ENCODE data around the gene FCRL5. TPM values are rescaled to one million over a fixed set of nuclear protein-coding genes. Genes with fewer than 3 reads are reported as not detected.
A peak's percentile ranks its signal among the peaks of the same experiment; 100 is the strongest.

FCRL5 gene
- total RNA-seq, 1 donor from 2014 or later: 0.72 TPM

- no peak for ATAC-seq
Observed at GRCh38 chr1:157523774-157524493, 28.4 kb downstream of the FCRL5 start.

- no peak for ATAC-seq
Observed at GRCh38 chr1:157521056-157521455, 31.3 kb downstream of the FCRL5 start.

- no peak for ATAC-seq
Observed at GRCh38 chr1:157520386-157520935, 31.9 kb downstream of the FCRL5 start.

- ATAC-seq: no peak
Observed at GRCh38 chr1:157519451-157519850, 32.9 kb downstream of the FCRL5 start.

- no peak for ATAC-seq
Observed at GRCh38 chr1:157517016-157517415, 35.3 kb downstream of the FCRL5 start.

GRCh38 chr1:157515709-157516108, 36.6 kb downstream of the FCRL5 start:
- no peak for ATAC-seq

GRCh38 chr1:157515141-157515540, 37.2 kb downstream of the FCRL5 start:
- no peak for ATAC-seq

- no peak for ATAC-seq
Observed at GRCh38 chr1:157512036-157512969, 40.0 kb downstream of the FCRL5 start.

- ATAC-seq: no peak
Observed at GRCh38 chr1:157509546-157510232, 42.6 kb downstream of the FCRL5 start.

GRCh38 chr1:157505481-157506272, 46.6 kb downstream of the FCRL5 start:
- ATAC-seq: peak; percentile 77

- no peak for ATAC-seq
Observed at GRCh38 chr1:157504646-157505045, 47.7 kb downstream of the FCRL5 start.

GRCh38 chr1:157499521-157499920, 52.8 kb downstream of the FCRL5 start:
- no peak for ATAC-seq

GRCh38 chr1:157498736-157499090, 53.6 kb downstream of the FCRL5 start:
- ATAC-seq: no peak

- no peak for ATAC-seq
Observed at GRCh38 chr1:157497987-157498735, 54.2 kb downstream of the FCRL5 start.

- ATAC-seq: no peak
Observed at GRCh38 chr1:157497284-157497683, 55.0 kb downstream of the FCRL5 start.

GRCh38 chr1:157496121-157496526, 56.2 kb downstream of the FCRL5 start:
- peak; percentile 84 for ATAC-seq

- no peak for ATAC-seq
Observed at GRCh38 chr1:157495285-157495684, 57.0 kb downstream of the FCRL5 start.

GRCh38 chr1:157494093-157494492, 58.2 kb downstream of the FCRL5 start:
- no peak for ATAC-seq

GRCh38 chr1:157490467-157491165, 61.7 kb downstream of the FCRL5 start:
- peak; percentile 63 for ATAC-seq

GRCh38 chr1:157488156-157488555, 64.2 kb downstream of the FCRL5 start:
- no peak for ATAC-seq

GRCh38 chr1:157487504-157487903, 64.8 kb downstream of the FCRL5 start:
- ATAC-seq: no peak
